HG03097 (cell line): ENCODE data around the gene ELOA.
"Not testable (repeated sequence)": the region's sequence is repeated elsewhere in the genome, so short reads cannot be mapped to it uniquely, and the experiment has no call there.

Experiments used
- ATAC-seq: cut with Tn5 transposase; IDR thresholded peaks from one replicate; pipeline ENCODE4 v1.9.1; 2021; ENCODE audit not compliant: unreplicated experiment, low FRiP score

The ELOA gene

GRCh38 chr1:23779826-23780371, 36.6 kb downstream of the ELOA start:
- ATAC-seq: no peak

- ATAC-seq: not testable (repeated sequence)
Observed at GRCh38 chr1:23783141-23783540, 39.9 kb downstream of the ELOA start.

DNA sequence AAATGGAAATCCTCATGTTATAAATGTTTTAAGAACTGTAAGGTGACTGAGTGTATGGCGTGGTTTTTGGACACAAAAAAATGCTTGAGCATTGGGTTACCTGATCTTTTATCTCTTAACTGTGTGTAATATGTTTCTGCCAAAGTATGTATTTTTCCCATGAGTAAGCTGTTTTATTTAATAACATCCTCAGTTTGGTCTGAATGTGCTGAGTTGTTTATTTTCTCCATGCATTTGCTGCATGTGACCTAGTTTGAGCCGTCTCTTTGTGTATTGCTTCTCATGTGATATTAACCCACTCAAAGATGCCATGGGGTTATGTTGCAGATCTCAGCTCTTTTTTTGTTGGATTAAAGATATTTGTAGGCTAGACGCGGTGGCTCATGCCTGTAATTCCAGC, 41.6 kb downstream of the ELOA start:
- no peak for ATAC-seq

- no peak for ATAC-seq
Observed at GRCh38 chr1:23787701-23788100, 44.4 kb downstream of the ELOA start.

GRCh38 chr1:23788695-23789094, 45.4 kb downstream of the ELOA start:
- no peak for ATAC-seq

DNA sequence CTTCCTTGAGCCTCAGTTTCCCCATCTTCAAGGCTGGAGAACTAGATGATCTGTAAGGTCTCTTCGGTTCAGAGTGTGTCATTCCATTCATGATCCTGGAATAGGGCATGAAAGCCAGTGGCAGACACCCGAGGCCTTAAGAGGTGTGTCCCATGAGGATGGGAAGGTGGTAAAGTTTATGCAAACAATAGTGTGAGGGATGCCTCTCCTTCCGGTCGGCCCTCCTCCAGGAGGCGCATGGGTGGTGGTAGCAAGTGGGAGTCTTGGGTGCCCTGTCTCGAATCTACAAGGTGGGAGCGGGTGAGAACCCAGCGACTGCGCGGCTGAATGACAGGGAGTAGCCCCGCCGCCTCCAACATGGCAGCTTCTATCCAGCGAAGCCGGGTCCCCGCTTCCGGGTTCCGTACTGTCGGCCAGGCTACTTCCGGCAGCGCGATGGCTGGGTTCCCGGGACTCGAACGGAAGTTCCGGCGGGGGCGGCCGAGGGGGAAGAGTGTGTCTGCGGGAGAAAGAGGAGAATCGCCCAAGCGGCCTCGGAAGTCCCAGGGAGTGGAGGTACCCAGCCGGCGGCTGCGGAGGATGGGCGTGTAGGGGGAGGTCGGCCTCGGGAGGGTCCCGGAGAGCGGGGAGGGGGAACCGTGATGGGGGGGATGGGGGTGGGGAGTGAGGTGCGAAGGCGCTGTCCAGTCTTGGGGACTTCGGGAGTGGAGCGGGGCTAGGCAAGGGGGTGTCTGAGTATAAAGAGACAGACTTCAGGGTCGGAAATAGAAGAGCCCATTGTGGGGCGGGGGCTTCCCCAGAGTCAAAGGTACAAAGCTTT, 47.6 kb downstream of the ELOA start, which contains the start of gene LYPLA2:
Gene LYPLA2, plus strand, starts transcription at position 450 of the 820 bp plus-strand sequence. CDS start 1,538 bp downstream, outside the sequence.
- peak; percentile 73 for ATAC-seq

GRCh38 chr1:23791516-23792047, 48.3 kb downstream of the ELOA start:
- ATAC-seq: peak; percentile 4

- ATAC-seq: no peak
Observed at GRCh38 chr1:23792151-23792945, 49.1 kb downstream of the ELOA start.

DNA sequence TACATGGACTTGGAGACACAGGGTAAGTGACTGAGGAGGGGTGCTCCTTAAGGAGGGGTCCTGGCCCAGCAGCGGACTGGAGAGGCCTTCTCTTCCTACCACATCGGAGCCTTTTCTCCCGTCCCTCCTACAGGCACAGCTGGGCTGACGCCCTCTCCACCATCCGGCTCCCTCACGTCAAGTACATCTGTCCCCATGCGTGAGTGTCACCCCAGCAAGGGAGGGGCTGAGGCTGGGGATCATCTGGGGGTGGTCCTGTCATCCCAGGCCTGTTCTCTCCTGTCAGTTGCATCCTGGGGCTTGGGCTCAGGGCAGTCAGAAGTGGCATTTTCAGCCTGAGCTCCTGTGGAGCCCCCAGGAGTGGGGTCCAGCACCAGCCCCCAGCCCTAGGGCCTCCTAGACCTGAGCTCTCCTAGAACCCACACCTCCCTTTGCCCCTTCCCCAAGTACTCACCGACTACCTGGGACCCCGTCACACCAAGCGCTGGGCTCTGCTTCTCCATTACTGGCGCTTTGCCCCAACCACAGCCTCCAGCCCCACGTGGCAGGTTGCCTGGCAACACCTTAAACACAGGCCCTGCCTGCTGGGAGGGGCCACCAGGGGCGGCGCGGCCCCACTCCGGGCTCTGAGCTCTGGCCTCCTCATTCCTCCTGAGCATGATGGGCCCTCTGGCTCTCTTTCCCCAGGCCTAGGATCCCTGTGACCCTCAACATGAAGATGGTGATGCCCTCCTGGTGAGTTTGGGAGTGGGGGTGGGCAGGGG, 49.9 kb downstream of the ELOA start:
- no peak for ATAC-seq

GRCh38 chr1:23793861-23794731, 50.8 kb downstream of the ELOA start:
- ATAC-seq: no peak

GRCh38 chr1:23794732-23795182, 51.5 kb downstream of the ELOA start:
- ATAC-seq: not testable (repeated sequence)

DNA sequence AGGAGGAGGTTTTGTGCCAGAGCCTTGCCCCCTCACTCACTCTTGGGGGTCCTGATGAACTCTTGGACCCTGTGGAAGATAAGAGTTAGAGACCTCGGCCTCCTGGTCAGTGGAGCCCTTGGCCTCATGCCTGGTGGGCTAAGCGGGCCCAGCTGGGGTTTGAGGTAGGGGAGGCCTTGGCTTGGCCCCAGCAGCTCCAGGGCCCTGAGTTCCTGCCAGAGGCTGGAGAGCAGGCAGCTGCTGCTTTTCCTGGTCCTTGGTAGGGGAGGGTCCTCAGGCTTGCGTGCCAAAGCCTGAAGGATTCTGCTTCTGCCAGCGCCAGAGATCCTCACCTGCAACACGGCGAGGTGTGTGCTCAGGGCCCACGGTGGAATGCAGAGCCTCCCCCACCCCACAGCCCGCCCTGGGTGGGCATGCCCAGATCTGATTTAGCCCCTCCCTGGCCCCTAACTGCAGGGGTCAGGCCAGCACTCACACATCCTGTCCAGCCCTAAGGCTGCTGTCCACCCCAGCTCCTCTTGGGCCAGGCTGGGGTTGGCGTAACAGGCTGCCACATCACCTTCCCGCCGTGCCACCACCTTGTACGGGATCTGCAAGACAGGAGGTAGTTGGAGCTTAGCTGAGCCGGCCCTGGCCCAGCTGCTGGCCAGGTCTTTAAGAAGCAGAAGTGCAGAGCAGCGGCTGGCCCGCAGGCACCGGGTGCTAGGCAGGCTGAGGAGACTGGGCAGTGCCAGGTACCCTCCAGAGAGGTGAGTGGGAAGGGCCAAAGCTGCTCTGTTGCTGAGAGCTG, 52.6 kb downstream of the ELOA start:
- no peak for ATAC-seq

DNA sequence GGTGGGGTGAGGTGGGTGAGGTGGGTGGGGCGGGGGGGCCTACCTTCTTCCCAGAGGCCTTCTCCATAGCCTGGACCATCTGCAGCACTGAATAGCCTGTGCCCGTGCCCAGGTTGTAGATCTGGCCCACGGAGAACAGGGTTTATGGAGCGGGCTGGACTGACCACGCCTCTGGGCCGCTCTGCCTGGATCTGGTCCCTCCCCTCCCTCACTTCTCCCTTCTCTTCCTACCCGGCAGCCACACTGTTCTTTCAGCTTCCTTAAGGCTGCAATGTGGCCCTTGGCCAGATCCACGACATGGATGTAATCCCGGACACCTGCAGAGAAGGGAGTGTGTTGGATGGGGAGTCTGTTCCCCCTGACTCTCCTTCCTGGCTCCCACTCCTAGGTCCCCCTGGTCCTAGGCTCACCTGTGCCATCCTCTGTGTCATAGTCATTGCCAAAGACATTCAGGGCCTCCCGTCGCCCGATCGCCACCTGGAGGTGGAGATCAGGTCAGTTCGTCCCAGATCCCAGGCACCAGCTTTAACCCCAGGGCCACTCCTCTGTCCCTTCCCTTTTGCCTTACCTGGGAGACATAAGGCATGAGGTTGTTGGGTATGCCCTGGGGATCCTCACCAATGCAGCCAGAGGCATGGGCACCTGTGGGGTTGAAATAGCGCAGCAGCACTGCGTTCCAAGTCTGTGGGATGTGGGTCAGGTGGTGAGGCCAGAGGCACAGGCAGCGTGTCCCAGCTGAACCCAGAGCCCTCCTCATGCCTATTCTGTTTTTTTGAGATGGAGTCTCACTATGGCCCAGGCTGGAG, 53.4 kb downstream of the ELOA start:
- no peak for ATAC-seq

GRCh38 chr1:23797478-23798448, 54.5 kb downstream of the ELOA start:
- ATAC-seq: no peak

DNA sequence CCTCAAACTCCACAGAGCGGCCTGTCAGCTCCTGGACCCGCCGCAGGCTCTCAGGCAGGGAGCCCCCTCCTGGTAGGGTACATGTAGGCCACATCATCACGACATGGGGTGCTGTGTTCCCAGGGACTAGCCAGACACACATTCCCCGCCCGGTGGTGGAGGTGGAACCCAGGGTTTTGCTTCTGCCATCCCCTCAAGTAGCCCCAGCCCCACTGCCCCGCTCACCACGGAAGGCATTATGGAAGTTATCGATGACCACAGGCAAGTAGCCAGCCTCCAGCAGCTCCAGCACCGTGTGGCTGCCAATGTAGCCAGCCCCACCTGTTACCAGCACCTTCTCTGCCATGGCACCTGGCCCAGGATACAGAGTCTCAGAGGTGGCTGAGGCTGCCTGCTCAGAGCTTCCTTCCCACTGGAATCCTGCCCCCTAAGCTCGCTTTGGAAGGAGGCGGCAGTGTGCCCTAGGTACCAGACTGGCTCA, 55.4 kb downstream of the ELOA start:
- no peak for ATAC-seq

DNA sequence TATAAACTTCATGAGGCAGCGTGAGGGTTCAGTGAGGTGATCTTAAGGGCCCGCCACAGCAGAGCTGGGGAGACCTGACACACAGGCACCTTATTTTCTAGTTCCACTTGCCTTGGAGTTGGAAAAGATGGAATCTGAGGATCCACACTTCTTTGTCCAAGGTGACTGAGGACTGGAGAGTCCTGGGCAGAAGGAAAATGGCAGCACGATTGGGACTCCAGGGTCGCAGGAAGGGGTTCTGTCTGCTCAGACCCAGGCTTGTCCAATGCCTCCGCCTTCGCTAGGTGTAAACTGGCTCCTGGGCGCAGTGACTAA, 55.9 kb downstream of the ELOA start:
- no peak for ATAC-seq
